ENCODE results near the gene SOBP. TPM values are rescaled to one million over a fixed set of nuclear protein-coding genes. Genes with fewer than 3 reads are reported as not detected.

SOBP gene
- total RNA-seq, 1 donor from 2014 or later: 15.6 TPM

DNA sequence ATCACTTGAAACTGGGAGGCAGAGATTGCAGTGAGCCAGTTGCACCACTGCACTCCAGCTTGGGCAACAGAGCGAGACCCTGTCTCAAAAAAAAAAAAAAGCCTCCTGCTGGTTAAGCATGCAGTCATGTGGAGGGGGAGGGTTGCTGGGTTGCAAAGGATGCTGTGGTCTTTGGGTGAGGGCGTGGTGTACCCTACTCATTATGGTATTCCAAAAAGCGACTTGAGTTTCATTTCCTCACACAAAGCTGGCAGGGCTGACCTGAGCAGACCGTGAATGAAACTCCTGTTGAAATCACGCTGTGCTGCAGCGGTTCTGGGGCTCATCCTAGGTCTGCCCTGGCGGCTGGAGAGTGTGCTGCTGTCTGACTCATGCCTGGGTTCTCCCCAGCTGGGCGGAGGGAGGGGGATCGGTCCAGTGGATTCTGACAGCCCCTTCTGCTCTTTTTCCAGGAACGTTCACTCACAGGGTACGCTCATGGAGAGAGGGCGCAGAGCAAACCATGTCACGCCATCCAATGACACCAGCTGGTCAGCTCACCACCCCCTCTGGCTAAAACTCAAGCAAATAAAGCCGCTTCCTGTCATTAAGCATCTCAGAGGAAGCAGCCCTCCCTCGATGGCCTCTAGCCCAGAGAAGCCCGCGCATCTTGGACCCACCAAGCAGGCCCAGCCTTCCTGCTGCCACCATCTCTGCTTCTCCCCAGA lies 168.0 kb downstream of the SOBP start:
- peak; percentile 8 for ATAC-seq (ENCODE audit: poor library complexity)
- intact Hi-C loops (cut with DNase I): loop anchor here (10.0 kb wide), 1 partner anchor 163 kb away; the partner anchor contains the start of gene SOBP
- peak; percentile 55 for DNase-seq

- intact Hi-C loops (cut with DNase I): loop anchor here (10.0 kb wide), 1 partner anchor 164 kb away; the partner anchor contains the start of gene SOBP
- no peak for DNase-seq
These were observed 169.3 kb downstream of the SOBP start for GRCh38 chr6:107658920-107659865.

DNA sequence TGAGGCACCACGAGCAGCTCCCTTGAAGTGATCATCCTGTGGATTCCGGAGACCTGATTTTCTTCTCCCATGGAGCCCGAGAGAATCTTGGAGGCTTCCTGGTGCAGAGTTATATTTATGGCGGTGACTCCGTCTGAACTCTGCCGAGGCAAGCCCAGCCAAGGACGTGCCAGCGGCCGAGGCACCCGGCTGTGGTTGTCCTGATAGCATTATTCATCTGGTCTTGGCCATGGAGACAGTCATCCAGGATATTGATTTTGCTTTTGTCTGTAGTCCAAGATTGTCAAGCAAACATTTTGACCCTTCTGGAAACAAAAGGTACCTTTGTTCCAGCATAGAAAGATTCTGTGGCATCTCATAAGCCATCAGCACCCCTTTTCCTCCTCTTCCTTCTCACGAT lies 170.9 kb downstream of the SOBP start:
- intact Hi-C loops (cut with DNase I): no loop called here
- no peak for DNase-seq
- no peak for ATAC-seq (ENCODE audit: poor library complexity)

More at GRCh38 chr6:107658920-107659865, 169.3 kb downstream of the SOBP start:
- no peak for ATAC-seq (ENCODE audit: poor library complexity)

- no peak for ATAC-seq (ENCODE audit: poor library complexity)
- DNase-seq: no peak
- intact Hi-C loops (cut with DNase I): no loop called here
These were observed 171.4 kb downstream of the SOBP start for GRCh38 chr6:107661291-107661690.

GRCh38 chr6:107662333-107662732 lies 172.4 kb downstream of the SOBP start:
- intact Hi-C loops (cut with DNase I): no loop called here
- DNase-seq: no peak
- ATAC-seq (ENCODE audit: poor library complexity): no peak

- intact Hi-C loops (cut with DNase I): no loop called here
- no peak for ATAC-seq (ENCODE audit: poor library complexity)
- DNase-seq: no peak
These were observed 173.4 kb downstream of the SOBP start for GRCh38 chr6:107663308-107663707.

- no peak for DNase-seq
- no peak for ATAC-seq (ENCODE audit: poor library complexity)
- intact Hi-C loops (cut with DNase I): no loop called here
These were observed 175.5 kb downstream of the SOBP start for GRCh38 chr6:107665382-107665781.

DNA sequence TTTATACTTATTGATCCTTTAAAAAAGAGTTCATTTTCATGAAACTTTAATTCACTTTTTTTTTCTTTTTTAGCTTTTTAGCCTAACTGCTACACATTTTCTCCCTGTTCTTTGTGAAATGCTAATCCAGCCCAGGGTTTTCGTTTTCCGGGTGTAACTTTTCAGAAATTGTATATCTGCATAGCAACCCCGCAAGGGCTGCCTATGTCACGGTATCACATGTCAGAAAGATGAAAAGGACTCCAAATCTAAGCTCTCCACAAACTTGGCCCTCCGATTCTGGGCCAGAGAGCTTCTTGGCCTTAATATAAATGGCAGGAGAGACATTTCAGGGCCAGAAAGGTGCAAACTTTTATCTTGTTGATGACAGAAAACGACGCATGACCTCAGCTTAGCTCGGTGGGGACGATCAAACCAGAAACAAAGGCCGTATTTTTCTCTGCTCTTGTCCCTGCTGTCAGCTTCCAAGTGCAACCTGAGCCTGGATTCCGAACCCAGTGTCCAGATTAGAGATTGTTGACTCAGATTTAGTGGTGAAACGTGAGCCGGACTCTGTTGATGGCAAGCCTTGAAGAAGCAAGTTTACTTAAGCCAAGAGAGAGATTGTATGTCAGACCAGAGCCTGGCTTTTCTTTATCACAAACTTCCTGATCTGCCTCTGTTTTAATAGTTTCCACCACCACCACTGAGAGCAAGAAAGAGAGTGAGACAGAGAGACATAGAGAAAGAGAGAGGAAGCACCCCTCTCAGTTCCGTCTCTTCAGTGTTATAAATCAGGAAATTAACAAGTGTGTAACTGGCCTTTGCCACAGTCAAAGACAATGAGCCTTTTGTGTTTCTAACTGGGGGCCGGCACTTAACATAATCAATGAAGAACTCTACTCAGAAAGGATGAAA lies 176.4 kb downstream of the SOBP start:
- ATAC-seq (ENCODE audit: poor library complexity): peak; percentile 11
- intact Hi-C loops (cut with DNase I): no loop called here
- no peak for DNase-seq

DNA sequence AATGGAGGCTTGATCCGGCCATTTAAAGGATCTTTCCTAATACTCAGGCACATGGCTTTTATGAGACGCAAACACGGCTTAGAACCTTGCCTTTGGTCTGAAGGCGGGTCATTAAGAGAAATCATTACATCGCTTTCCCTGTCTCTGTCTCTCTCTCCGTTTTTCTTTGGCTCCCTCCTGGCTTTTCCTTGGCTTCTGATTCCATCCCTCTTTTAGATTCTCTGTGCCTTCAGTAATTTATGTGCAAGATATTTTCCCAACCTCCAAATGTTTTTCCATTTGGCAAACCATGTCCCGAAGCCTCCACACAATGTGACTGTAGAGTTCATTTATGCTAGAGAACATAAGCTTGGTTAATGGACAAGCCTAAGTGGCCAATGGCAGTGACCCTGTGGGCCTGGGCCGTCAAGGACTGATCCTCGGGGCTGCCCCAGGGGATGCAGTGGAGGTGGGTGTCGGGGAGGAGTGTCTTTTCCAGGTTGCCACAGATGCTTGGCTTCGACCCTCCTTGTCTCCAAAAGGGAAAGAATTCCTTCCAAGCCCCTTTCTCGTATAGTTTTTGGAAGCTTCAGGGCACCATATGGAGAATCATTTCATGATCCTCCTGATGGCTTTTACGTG lies 177.2 kb downstream of the SOBP start:
- intact Hi-C loops (cut with DNase I): no loop called here
- ATAC-seq (ENCODE audit: poor library complexity): no peak
- DNase-seq: no peak

DNA sequence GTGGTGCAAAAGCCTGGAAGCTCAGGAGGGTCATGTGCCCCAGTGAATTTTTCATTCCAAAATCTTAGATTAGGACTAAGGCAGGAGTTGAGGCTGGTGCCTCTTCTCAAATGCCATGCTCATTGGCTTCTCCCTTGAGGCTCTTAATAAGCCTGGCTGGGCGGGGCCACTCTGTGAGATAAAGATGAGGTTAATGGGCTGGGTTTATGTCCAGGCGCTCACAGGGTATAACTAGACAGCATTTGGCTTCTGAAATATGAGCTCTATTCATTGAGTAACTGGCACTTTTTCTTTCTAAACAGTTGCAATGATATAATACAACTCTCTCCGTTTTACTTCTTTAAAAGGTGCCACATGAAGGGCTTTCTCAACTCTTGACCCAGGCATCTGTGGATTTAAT lies 177.9 kb downstream of the SOBP start:
- ATAC-seq (ENCODE audit: poor library complexity) (no peak), DNase-seq (no peak)
- intact Hi-C loops (cut with DNase I): no loop called here

GRCh38 chr6:107668743-107669474 lies 179.0 kb downstream of the SOBP start:
- ATAC-seq (ENCODE audit: poor library complexity) (no peak), DNase-seq (no peak)
- intact Hi-C loops (cut with DNase I): no loop called here

- intact Hi-C loops (cut with DNase I): loop anchor here (10.0 kb wide), 1 partner anchor 356 kb away; no protein-coding TSS in a partner anchor
- DNase-seq (peak; percentile 74), ATAC-seq (ENCODE audit: poor library complexity) (peak; percentile 47)
These were observed 180.9 kb downstream of the SOBP start for GRCh38 chr6:107670792-107671199.

DNA sequence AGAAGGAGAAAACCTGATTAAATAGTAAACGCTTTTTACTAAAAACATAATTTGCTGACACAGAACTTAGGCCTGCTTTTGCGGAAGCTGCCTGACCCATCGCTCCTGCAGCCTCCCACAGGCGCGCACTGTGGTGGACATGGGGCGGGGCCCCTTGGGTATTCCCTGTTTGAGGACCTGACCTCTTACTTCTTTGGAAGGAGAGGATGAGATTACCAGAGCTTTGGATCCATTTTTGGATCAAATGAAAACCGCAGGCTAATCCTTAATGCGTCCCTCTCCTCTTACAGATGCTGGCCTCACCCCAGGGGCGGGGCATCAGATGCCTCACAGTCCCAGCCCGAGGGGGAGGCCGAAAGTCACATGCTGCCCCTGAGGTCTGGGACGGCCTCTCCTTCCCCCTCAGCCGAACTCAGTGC lies 183.2 kb downstream of the SOBP start:
- ATAC-seq (ENCODE audit: poor library complexity) (peak; percentile 46), DNase-seq (peak; percentile 58)
- intact Hi-C loops (cut with DNase I): loop anchor here (10.0 kb wide), 1 partner anchor 358 kb away; no protein-coding TSS in a partner anchor

- DNase-seq (peak; percentile 84), ATAC-seq (ENCODE audit: poor library complexity) (peak; percentile 93)
- intact Hi-C loops (cut with DNase I): loop anchor here (1.0 to 10.0 kb wide), 2 partner anchors 173 to 360 kb away; no protein-coding TSS in a partner anchor
These were observed 185.2 kb downstream of the SOBP start for GRCh38 chr6:107674995-107675738.

GRCh38 chr6:107676042-107676441 lies 186.1 kb downstream of the SOBP start:
- ATAC-seq (ENCODE audit: poor library complexity) (no peak), DNase-seq (no peak)
- intact Hi-C loops (cut with DNase I): loop anchor here (10.0 kb wide), 1 partner anchor 361 kb away; no protein-coding TSS in a partner anchor

- no peak for ATAC-seq (ENCODE audit: poor library complexity)
These were observed 187.5 kb downstream of the SOBP start for GRCh38 chr6:107677399-107677798.

More at GRCh38 chr6:107677399-107677798, 187.5 kb downstream of the SOBP start:
- intact Hi-C loops (cut with DNase I): loop anchor here (10.0 kb wide), 1 partner anchor 363 kb away; no protein-coding TSS in a partner anchor
- no peak for DNase-seq
